Limb (tissue), 2 donors: ENCODE data around the gene KDM5A.

Experiments used
- DNase-seq, 2 donors: peaks; one replicate each; pipeline ENCODE4 v3.0.0-alpha.2; 2016; ENCODE audit errors: extremely low spot score in 2 of 2

KDM5A gene

DNA sequence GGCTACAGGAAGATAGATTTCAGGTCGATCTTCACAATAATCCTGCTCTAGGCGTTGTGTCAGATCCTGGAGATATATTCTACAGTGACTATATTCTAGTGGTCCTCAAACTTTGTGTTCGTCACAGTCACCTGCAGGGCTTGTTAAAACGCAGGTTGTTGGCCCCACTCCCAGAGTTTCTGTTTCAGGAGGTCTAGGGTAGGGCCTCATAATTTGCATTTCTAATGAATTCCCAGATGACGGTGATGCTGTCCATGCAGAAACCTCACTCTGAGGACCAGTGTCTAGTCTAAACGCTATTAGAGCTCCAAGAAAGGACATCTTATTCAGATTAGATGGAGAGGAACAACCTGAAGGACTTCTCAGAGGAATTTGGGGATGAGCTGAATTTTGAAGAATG lies 113.3 kb downstream of the KDM5A start:
- no peak for DNase-seq

DNA sequence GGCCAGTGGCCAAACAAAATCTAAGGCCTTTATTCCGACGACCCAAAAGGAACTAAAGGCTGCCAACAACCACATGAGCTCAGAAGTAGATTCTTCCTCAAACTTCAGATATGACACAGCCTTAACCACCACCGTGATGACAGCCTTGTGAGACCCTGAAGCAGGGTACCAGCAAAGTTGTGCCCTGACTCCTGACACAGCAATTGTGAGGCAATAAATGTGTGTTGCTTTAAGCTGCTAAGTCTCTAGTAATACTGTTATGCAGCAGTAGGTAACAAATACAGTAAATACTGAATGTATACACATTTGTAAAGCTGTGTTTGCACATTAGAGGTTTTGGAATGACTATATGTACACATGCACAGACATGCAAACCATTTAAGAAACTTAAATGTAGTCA lies 115.7 kb downstream of the KDM5A start:
- no peak for DNase-seq

DNA sequence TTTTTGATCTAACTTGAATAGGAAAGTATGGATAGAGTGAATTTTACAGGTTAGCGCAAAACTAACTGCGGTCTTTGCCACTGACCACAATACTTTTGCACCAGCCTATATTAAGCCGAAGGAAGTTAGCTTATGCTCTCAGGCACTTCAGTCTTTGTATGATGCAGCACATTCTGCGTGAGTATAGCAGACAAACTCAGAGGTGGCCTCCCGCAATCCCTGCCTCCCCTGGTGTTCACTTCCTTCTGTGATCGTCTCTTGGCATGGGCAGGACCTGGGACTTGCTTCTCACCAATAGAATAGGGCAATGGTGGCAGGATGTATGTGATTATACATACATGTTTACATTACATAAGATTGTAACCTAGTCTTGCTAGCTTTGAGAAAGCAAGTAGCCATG lies 116.2 kb downstream of the KDM5A start:
- DNase-seq: no peak

DNA sequence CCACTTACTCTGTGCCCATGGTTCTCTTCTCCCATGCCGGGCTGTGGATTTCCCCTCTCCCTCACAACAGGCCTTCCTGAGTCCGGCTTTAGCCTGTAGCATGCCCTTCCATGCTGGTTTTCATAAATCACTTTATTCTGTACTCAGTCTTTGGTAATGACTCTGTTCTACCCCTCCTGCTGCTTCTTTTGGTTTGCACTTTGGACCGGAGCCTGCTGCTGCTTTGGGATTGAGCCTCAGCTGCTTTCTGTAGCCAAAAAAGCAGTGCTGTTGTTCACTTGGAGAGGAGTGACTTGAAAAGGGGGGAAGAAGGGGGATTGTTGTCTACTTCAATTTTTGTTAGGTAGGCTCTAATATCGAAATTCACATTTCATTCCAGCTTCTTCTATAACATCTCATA lies 118.0 kb downstream of the KDM5A start:
- no peak for DNase-seq

DNA sequence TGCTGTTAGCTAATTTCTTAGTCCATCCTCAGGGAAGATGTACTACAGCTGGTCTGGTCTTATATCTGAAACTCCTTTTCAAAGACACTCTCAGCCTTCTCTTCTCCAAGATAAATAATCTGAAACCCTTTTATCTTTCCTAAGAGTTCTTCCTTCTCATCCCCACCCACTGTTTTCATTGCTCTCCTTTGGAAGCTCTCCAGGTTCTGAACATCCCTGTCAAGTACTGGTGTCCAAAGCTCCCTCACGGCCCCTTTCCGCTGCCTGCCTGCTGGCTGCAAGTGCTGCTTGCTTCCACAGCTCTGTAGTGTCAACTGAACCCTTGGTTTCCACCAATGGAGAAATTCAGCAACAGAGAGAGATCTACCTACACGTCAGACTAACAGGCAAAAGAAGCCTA lies 119.9 kb downstream of the KDM5A start:
- DNase-seq: no peak

DNA sequence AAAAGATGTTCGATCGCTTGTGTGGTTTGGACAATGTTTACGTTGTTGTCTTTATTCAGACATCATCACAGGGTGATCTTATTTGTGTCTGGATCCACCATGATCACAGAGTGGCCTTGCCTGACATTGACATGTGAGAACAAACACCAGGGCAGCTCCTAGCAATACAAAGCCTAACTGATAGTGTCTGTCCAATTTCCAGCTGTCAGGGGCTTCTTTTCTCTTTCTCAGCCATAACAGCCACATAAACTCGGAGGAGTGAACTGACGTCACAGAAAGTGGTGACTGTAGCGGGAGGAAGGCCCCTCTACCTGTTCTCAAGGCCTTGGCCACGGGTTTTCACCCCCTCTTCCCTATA lies 120.7 kb downstream of the KDM5A start:
- DNase-seq: no peak

DNA sequence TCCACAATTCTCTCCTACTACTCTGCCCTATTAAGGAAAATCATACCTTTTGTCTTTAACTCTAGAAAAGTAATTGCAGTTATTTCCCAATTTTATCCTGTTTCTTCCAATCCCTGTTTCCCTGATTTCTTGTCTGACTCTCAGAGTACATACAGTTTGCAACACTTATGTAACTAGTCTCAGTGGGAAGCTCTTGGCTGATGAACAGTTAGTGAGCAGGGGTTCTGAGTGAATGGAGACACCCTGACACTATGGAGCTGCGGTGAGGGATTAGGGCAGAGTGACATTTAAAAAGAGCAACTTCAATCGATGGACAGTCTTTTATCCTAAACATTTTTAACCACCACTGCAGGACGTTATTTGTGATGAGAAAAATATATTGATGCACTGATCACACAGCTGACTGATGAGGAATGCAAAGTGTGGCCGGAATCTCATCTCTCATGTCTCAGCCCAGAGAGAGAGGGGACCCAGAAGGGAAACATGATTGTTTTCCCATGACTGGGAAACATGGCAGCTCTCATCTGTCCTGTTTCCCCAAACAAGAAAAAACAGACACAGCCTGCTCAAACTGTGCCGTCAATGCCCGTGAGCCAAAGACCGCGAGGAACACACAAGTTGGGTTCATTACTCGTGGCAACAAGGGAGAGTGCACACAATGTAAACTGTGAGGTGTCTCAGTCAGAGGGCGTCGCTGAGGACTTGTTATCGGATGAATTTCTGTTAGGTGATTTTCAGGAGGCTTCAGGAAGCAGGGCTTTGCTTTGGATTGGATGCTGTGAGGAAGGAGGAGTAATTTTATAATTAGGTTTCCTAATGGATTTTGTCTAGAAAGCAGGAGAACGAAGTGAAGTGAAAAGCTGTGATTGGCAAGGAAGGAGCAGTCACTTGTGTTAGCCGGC lies 121.3 kb downstream of the KDM5A start:
- DNase-seq: no peak

DNA sequence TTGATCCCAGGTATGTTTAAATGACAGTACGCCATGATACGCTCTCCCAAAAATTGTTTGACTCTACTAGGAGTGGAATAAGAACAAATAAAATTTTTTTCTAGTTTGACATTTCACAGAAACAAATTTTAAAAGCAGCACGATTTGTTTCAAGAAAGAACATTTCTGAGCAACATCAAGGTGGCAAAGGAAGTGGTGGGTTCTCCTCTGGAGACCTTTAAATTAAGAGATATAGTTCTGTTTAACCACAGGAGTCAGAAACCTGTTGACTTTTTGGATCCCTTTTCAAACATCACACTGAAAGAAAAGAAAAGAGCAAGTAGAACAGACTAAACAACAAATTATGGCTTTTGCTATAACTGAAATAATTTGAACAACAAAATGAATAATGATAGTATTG lies 124.0 kb downstream of the KDM5A start:
- DNase-seq: no peak

DNA sequence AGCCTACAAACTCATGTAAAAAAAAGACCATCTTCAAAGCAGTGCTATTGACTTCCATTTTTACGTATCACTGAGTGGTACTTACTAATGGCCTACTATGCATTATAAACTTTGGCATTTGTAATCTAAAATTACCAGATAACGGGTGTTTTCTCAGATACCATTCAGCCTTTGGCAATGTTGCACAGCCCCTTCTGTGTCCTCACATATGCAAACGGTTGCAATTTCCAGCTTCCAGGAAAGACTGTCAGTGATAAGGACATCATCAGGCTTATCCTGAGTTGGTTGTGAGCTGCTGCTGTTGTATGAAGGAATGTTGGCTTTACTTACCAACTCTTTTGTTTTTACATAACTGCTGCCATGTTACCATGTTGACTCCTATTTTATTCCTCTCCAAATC lies 124.9 kb downstream of the KDM5A start:
- DNase-seq: no peak

DNA sequence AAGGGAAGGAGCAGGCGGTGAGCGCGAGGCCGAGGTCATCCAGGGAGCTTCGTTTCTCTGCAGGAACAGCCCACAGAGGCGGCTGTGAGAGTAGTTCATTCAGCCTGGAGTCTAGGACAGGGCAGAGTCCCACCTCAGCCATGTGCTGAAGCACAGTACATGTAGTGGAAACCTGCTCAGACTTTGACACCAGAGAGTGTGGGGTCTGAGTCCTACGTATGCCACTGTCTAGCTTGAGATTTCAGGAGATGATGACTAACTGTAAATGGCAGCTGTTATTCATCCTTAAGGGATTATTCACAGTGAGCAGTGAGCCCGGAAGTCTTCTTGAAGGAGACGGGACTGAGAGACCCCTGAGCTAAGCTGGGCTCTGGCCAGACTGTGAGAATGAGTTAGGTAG lies 125.5 kb downstream of the KDM5A start:
- DNase-seq: no peak

DNA sequence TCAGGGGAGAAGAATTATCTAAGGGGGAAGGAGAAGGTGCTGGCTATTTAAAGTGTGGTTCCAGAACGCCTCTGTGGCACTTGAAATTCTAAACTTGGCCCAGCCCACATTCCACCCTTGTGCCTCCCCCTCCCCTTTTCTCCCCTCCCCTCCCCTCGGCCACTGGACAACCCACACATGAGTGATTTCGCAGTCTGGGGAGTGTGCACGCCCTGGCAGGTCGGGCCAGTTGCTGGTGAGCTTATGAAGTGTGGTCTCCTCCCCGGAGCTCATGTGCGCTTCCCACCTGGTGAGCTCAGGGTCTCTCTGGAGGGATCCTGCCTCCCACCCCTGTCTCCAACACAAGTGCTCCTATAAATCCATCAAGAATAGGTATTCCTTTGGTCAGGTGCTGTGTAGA lies 126.3 kb downstream of the KDM5A start, which contains the start of gene SLC6A13:
Gene SLC6A13, minus strand, starts transcription at position 20 of the 400 bp plus-strand sequence. CDS start 2,784 bp downstream, outside the sequence.
- DNase-seq: peak in 1 of 2 donors; percentile 48

DNA sequence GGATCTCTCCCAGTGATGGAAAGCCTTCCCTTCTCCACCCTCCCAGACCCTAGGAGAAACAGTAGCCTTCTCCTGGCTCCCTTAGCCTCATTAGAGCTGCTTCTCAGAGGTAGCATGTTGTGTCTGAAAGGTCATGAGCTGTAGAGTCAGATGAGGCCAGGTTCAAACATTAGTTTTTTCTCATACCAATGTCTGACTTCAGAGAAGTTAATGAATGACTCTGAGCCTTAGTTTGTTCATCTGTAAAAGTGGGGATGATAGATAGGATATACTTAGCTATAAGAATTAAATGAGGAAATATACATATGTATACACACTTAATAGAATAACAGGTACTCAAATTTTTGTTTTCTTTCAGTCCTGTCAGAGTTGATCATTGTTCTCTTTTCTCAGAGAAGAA lies 127.0 kb downstream of the KDM5A start:
- no peak for DNase-seq

DNA sequence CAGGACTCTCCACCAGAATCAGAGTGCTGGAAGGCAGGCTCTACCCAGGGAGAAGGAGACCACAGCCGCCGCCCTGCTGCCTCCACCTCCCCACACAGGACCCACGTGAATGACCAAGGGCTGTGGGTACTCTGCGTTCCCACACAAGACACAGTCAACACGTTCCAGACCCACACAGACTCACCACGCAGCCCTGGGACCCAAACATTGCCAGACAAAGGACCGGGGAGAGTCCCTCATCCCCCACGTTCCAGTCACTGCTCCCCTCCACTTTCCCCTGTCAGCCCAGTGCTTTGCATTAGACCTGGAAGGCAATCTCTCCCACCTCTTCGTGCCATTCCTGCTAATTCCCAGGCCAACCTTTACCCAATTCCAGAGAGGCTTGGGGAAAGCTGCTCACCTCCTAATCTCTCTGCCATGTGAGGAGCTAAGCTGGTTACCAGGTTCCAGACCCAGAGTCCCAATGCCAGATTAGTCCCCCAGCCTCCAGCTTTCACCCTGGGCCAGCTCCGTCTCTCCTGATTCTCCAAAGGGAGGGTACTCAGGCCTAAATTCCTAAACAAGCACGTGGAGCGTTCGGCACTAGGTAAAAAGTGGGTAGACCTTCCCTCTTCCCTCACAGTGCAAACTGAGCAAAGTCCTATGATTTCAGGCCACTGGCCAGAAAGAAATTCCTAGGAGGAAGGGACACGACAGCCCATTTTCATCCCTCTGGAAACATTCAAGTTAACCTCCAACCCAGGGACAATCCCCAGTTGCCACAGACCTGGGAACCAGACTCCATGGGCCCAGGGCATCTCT lies 131.4 kb downstream of the KDM5A start:
- no peak for DNase-seq

DNA sequence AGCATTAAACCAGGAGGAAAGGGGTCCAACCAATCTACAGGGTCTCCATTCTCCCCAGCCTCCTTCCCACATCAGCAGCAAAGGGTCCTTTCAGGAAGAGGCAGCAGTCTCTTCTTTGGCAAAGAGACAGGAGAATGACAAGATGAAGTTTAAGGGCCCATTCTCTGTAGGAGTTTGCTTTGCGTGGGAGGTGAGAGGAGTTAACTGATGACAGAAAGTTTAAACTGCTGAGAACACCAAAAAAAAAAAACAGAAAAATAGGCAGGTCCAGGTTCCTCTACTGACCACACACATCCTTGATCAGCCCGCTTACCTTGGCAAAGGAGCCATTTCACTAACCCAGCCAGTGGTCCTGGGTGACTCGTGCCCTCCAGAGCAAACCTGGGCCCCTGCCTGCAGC lies 132.2 kb downstream of the KDM5A start:
- DNase-seq: no peak

DNA sequence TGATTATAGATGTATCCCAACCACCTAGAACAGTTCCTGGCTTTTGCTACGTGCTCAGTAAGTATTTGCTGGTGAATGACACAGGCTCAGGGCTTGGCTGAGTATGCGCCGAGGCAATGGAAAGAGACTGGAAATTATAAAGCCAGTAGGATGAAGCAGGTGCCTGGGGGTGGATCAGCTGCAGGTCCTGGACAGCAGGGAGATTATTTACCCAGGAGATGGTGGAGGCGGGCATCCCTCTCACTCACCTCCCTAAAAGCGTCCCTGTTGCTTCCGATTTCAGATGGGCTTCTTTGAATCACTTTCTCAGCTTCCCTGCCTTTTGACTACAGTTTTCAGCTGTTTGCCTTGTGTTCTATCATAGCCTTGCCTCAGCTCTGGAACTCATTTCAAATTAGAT lies 132.9 kb downstream of the KDM5A start:
- DNase-seq: no peak

DNA sequence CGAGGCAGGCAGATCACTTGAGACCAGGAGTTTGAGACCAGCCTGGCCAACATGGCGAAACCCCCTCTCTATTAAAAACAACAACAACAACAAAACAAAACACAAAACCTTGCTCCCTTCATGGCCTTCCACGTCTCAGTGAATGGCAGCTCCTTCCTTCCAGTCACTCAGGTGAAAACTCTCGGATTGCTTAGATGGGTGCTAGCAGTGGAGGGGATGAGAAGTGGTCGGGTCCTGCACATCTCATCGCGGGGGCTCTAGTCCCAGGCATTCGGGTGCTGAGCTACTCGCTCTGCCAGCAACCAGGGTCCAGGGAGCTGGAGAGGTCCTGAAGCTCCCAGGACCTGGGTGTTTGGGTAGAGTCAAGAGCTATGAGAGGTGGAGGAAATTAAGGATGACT lies 134.2 kb downstream of the KDM5A start:
- DNase-seq: no peak

DNA sequence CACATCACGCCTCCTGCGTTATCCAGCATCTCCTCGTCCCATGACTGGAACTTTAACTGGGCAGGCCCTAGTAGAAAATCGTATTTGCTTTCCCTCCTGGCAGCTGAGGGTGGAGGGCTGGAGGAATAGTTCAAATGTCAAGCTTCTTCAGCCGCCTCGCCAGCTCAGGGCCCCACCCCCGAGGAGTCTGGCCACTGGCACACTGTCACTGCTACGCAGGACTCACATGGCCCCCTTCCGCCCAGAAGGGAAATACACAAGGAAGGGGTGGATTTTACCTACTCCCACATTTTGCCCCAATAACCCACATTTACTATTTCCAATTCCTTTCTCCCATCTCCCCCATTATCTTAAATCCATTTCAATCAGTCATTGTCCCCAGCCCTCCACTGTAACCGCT lies 135.1 kb downstream of the KDM5A start:
- no peak for DNase-seq

DNA sequence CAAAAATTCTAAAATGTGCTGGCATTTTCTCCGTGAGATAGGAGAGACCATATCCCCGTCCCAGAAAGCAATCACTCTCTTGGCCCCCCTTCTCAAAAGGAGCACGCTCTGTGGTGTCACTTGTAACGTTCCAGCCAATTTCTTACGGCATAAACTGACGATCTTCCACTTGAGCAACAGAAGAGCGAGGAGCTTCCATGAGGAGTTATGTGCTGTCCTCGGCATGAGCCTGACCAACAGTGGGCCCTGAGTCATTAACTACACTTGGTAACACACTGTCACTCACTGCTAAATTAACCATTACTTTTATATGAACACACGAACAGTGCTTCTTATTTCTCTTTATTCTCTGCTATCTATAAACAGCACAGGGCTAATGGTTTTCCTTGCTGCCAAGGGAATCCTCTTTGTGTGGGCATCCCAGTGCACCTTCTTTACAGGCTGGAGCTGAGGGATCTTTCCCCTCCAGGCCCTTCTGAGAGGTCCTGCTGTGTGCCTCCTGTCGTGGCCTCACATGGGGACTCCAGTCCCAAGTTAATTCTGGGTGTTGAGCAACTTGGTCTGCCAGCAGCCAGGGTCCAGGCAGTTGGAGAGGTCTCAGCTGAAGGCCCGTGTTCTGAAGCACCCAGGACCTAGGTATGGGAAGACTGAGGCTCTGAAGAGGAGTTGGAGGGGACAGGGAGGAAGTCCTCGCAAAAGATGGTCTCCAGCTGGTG lies 135.8 kb downstream of the KDM5A start:
- no peak for DNase-seq

DNA sequence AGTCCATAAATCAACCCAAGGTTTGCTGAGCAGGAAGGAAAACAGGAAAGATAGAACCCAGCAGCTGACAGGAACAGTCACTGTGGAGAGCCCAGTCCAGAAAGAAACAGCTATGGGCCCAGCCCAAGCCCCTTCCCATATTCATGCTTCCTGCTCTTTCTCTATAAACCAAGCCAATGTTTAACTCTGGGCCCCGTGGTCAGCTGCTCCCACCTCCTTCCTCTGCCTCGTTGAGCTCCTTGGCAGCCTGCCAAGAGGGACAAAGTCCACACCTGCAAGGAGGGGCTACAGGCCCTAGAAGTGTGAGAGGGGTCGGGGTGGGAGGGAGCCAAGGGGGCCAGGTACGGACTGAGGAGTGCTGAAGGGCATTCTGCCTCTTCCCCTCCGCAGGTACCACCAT lies 136.5 kb downstream of the KDM5A start:
- no peak for DNase-seq

DNA sequence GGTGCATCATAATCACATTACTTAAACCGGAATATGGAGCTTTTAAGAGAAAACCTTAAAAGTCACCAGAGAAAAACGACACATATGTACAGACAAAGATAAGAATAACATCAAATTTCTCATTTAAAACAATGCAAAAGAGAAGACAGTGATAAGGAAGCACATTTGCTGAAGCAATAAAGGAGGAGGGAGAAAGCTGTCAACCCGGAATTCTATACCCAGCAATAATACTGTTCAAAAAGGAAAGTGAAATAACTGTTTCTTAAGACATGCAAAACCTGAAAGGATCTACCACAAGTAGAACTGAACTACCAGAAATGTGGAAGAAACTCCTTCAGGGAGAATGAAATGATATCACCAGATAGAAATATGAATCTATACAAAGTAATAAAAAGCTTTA lies 141.8 kb downstream of the KDM5A start:
- no peak for DNase-seq

DNA sequence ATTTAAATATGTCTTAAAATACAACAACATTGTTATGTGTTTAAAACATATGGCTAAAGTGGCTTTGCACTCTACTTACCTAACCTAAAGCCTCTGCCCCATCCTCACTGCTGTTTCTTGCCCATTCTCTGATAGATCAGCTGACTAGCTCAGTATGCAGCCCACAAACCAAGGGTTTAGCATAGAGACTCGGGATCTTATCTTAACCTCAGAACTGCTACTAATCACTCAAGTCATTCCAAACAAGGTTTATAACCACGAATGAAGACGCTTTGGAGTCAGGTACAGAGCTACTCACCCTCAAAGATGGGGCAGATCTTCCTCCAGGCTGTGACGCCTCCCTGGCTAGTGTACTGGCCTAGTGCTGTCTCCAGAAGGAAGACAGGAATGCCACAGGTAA lies 145.7 kb downstream of the KDM5A start:
- DNase-seq: no peak

DNA sequence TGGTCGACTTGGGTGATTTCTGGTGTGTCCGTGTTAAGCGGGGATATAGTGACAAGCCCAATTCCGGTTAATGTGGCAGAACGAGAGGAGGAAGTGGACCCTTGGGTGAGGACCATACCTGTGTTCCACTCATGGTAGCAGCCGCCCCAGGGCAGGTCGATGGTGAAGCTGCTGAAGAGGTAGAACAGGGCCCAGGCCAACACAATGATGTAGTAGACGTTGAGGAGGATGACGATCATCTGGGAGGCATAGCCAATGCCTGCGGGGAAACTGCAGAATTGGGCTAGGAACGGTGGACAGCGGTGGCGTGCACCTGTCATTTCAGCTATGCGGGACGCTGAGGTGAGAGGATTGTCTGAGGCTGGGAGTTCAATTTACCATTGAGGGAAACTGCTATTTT lies 146.6 kb downstream of the KDM5A start:
- DNase-seq: no peak
